Endothelial cell of umbilical vein (primary cell): ENCODE data around the gene NR3C2. TPM values are rescaled to one million over a fixed set of nuclear protein-coding genes. Genes with fewer than 3 reads are reported as not detected.

Source experiments
- BruUV-seq: library from RNA; stranded (reverse); fragments of 400-500 nt; replicated peaks from 2 replicates; lab custom pipeline; 2021; lab: Mats Ljungman, UMichigan
- CTCF ChIA-PET: fragments of 300-600, 350-600 bp; sonication (Branson Sonifier 250); formaldehyde crosslinking; loops from one replicate; lab custom pipeline; 2021; ENCODE audit warnings: antibody characterized with exemption, inconsistent platforms; lab: Charles Lee
- POLR2A ChIA-PET: fragments of 300-600, 350-600 bp; sonication (Branson Sonifier 250); formaldehyde crosslinking; loops from one replicate; lab custom pipeline; 2021; ENCODE audit warnings: antibody characterized with exemption, inconsistent platforms; lab: Charles Lee
- DNase-seq: peaks from one replicate; pipeline ENCODE4 v3.0.0-alpha.2; 2011; ENCODE audit warnings: low read depth, low spot score
- FAIRE-seq: peaks from 2 replicates; lab custom pipeline; 2011; peaks lifted over from hg19 to GRCh38; lab: Jason Lieb, UNC
- H2AFZ ChIP-seq: 2 replicates; pipeline ENCODE4 v1.6.0; 2012; ENCODE audit warnings: low read depth, low read length, control low read depth, inconsistent platforms
- H3K27ac ChIP-seq: 2 replicates; pipeline ENCODE4 v1.5.1; 2011; ENCODE audit warnings: low read depth, mild to moderate bottlenecking, control low read depth, low read length, moderate library complexity; ENCODE audit not compliant: insufficient read depth
- H3K27me3 ChIP-seq, 2 experiments: 2 replicates each; pipeline versions ENCODE4 v1.6.0 to v1.6.1; 2011; ENCODE audit warnings: low read length in 2 of 2, mixed read lengths in 1 of 2; ENCODE audit not compliant: control insufficient read depth in 2 of 2, insufficient read depth in 2 of 2
- H3K36me3 ChIP-seq, 2 experiments: 2 replicates in 1 of 2; 3 replicates in 1 of 2; pipeline ENCODE4 v1.5.1; 2011; ENCODE audit warnings: low read length in 2 of 2, mild to moderate bottlenecking in 1 of 2, moderate library complexity in 1 of 2; ENCODE audit not compliant: control insufficient read depth in 2 of 2, insufficient read depth in 2 of 2; ENCODE audit errors: extremely low read depth in 1 of 2
- H3K4me1 ChIP-seq: 3 replicates; pipeline ENCODE4 v1.5.1; 2011; ENCODE audit warnings: mild to moderate bottlenecking, low read length; ENCODE audit not compliant: control insufficient read depth, insufficient read depth; ENCODE audit errors: extremely low read depth
- H3K4me2 ChIP-seq: 2 replicates; pipeline ENCODE4 v1.6.1; 2011; ENCODE audit warnings: low read length, control low read depth, mixed read lengths; ENCODE audit not compliant: insufficient read depth
- H3K4me3 ChIP-seq, 3 experiments: fragments of 200-600 bp in 1 of 3; sonication (generic), shearing (Covaris generic) in 1 of 3; replicated peaks in 1 of 3; 2 replicates each; pipeline ENCODE4 v1.5.1; 2011 to 2016; ENCODE audit warnings: control low read depth in 3 of 3, low read length in 3 of 3, mild to moderate bottlenecking in 2 of 3, inconsistent platforms in 1 of 3, low read depth in 1 of 3, moderate library complexity in 1 of 3; ENCODE audit not compliant: insufficient read depth in 1 of 3
- H3K79me2 ChIP-seq: 2 replicates; pipeline ENCODE4 v1.6.0; 2012; ENCODE audit warnings: low read length, inconsistent platforms; ENCODE audit not compliant: control insufficient read depth, insufficient read depth
- H3K9ac ChIP-seq: replicated peaks from 2 replicates; pipeline ENCODE3; 2011; ENCODE audit warnings: low read length, control low read depth; ENCODE audit not compliant: insufficient read depth; ENCODE audit errors: extremely low read depth
- H3K9me1 ChIP-seq: replicated peaks from 3 replicates; pipeline ENCODE4 v1.6.0; 2011; ENCODE audit warnings: mild to moderate bottlenecking, low read length; ENCODE audit not compliant: control insufficient read depth, insufficient read depth; ENCODE audit errors: extremely low read depth
- H3K9me3 ChIP-seq: replicated peaks from 2 replicates; pipeline ENCODE4 v1.5.1; 2012; ENCODE audit warnings: low read length, inconsistent platforms; ENCODE audit not compliant: control insufficient read depth, insufficient read depth
- H4K20me1 ChIP-seq: replicated peaks from 2 replicates; pipeline ENCODE3; 2011; ENCODE audit warnings: mild to moderate bottlenecking, low read length; ENCODE audit not compliant: control insufficient read depth, insufficient read depth; ENCODE audit errors: extremely low read depth
- EZH2 ChIP-seq: IDR thresholded peaks from 2 replicates; pipeline ENCODE4 v1.6.1; 2012; ENCODE audit warnings: borderline replicate concordance, low read depth, mild to moderate bottlenecking, moderate library complexity, low read length, inconsistent platforms; ENCODE audit not compliant: severe bottlenecking
- FOS ChIP-seq: IDR thresholded peaks from 2 replicates; pipeline ENCODE4 v1.6.1; 2011; ENCODE audit warnings: mild to moderate bottlenecking, low read length, moderate library complexity, borderline replicate concordance; ENCODE audit not compliant: insufficient read depth
- GATA2 ChIP-seq: IDR thresholded peaks from 2 replicates; pipeline ENCODE4 v1.7.0; 2011; ENCODE audit warnings: low read depth, mild to moderate bottlenecking, moderate library complexity, mixed read lengths, low read length; ENCODE audit not compliant: insufficient read length, insufficient read depth
- JUN ChIP-seq: IDR thresholded peaks from 2 replicates; pipeline ENCODE4 v1.6.1; 2011; ENCODE audit warnings: borderline replicate concordance, low read depth; ENCODE audit not compliant: insufficient read length, insufficient read depth
- MYC ChIP-seq: IDR thresholded peaks from one replicate; pipeline ENCODE4 v1.6.1; 2011; ENCODE audit warnings: mild to moderate bottlenecking, low read depth, low read length
- POLR2A ChIP-seq: IDR thresholded peaks from 2 replicates; pipeline ENCODE4 v1.6.1; 2012; ENCODE audit warnings: low read depth, mild to moderate bottlenecking, control low read depth, low read length
- POLR2AphosphoS5 ChIP-seq: IDR thresholded peaks from 2 replicates; pipeline ENCODE4 v1.6.1; 2012; ENCODE audit warnings: low read depth, mild to moderate bottlenecking, control low read depth, low read length, moderate library complexity; ENCODE audit not compliant: insufficient read depth
- dilution Hi-C: fragments of 300-500 bp; cut with MboI; formaldehyde crosslinking; loops from one replicate; pipeline ENCODE4 v1.15.0; 2019; ENCODE audit warnings: low sequenced_read_pairs; ENCODE audit not compliant: extremely low pct_ligation_motif_present
- intact Hi-C: fragments of 100-400 bp; cut with micrococcal nuclease; formaldehyde crosslinking; loops from one replicate; pipeline ENCODE4 v1.10.0; 2022
- polyA plus RNA-seq, 4 experiments: library from polyadenylated mRNA; depleted of rRNA in 3 of 4; stranded (reverse) in 3 of 4; unstranded in 1 of 4; fragments of >200 nt; gene quantifications; 2 replicates each; pipeline versions ENCODE4 v1.2.1 to v1.2.3, GENCODE V29; 2011 to 2012; ENCODE audit warnings: missing spikeins in 1 of 4
- total RNA-seq: library from RNA; stranded (reverse); gene quantifications from 2 replicates; pipeline ENCODE4 v1.2.3, GENCODE V29; 2021
- TF ChIP-seq, protein P1 (sequence below): IDR thresholded peaks from 2 replicates; pipeline ENCODE4 v1.6.1; 2011; ENCODE audit not compliant: insufficient read depth, insufficient read length
- TF ChIP-seq, protein P2 (sequence below), 2 donors: IDR thresholded peaks; 1 replicate in 1 of 2; 2 replicates in 1 of 2; pipeline ENCODE4 v1.5.1; 2011; ENCODE audit warnings: low read length in 2 of 2, mild to moderate bottlenecking in 2 of 2, moderate library complexity in 2 of 2, control low read depth in 1 of 2, inconsistent platforms in 1 of 2, low read depth in 1 of 2; ENCODE audit not compliant: insufficient read depth in 1 of 2; ENCODE audit errors: extremely low read depth in 1 of 2

NR3C2 gene
- total and polyA plus RNA-seq, 2 donors (not counting 3 experiments of a cell fraction or from before 2014, with no cell fraction given): 4.8 to 16.4 TPM

DNA sequence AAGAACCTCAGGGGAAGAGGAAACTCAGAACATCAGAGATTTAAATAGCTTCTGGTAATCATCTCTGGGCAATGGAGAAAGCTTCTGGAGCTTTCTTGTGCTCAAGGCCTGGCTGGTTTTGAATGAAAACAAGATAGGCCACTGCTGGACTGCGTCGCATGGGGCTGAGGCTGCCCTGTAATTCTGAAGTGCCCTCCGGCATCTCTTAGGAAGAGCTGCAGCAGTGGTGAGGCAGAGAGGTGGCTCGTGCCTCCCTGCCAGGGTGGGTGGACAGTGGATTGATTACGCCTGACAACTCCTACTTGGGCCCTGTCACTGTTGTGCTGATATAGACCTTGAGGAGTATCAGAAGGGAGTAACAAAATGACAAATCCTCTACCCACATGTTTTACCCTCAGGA is 279.7 kb downstream of the NR3C2 start:
- TF ChIP-seq POLR2A (no peak), MYC (no peak), POLR2AphosphoS5 (no peak), GATA2 (no peak), JUN (no peak), FOS (no peak), EZH2 (no peak)
- TF ChIP-seq, protein P1, sequence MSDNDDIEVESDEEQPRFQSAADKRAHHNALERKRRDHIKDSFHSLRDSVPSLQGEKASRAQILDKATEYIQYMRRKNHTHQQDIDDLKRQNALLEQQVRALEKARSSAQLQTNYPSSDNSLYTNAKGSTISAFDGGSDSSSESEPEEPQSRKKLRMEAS: no peak
- TF ChIP-seq, protein P2, sequence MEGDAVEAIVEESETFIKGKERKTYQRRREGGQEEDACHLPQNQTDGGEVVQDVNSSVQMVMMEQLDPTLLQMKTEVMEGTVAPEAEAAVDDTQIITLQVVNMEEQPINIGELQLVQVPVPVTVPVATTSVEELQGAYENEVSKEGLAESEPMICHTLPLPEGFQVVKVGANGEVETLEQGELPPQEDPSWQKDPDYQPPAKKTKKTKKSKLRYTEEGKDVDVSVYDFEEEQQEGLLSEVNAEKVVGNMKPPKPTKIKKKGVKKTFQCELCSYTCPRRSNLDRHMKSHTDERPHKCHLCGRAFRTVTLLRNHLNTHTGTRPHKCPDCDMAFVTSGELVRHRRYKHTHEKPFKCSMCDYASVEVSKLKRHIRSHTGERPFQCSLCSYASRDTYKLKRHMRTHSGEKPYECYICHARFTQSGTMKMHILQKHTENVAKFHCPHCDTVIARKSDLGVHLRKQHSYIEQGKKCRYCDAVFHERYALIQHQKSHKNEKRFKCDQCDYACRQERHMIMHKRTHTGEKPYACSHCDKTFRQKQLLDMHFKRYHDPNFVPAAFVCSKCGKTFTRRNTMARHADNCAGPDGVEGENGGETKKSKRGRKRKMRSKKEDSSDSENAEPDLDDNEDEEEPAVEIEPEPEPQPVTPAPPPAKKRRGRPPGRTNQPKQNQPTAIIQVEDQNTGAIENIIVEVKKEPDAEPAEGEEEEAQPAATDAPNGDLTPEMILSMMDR (IDR thresholded peaks at IDR 0.05; ENCODE audit: extremely low read depth in 1 of 2, insufficient read depth in 1 of 2, low read depth in 1 of 2, low read length in 2 of 2): no peak
- H3K27me3 ChIP-seq: no peaks in the 10 kb centered on the region
- dilution Hi-C loops (no loop called here), intact Hi-C loops (no loop called here)
- no peaks in the 10 kb centered on the region for H3K4me1 ChIP-seq
- no peak overlapping the region for H3K4me3 ChIP-seq
- H3K27ac ChIP-seq: no peak overlapping the region
- H3K9ac ChIP-seq: no peak overlapping the region
- H3K4me2 ChIP-seq: no peak overlapping the region
- no peak for FAIRE-seq
- ChIA-PET CTCF (no interaction called here), POLR2A (no interaction called here)
- H3K9me1 ChIP-seq: no peaks in the 10 kb centered on the region
- H4K20me1 ChIP-seq: no peaks in the 10 kb centered on the region
- H3K36me3 ChIP-seq: no peaks in the 10 kb centered on the region
- H3K79me2 ChIP-seq: no peaks in the 10 kb centered on the region
- DNase-seq: no peak
- no TSS peak for BruUV-seq
- H3K9me3 ChIP-seq: no peaks in the 10 kb centered on the region
- no peak overlapping the region for H2AFZ ChIP-seq
